ENCODE data around the gene ACVR1. TPM values are rescaled to one million over a fixed set of nuclear protein-coding genes. Genes with fewer than 3 reads are reported as not detected.

Gene ACVR1
- total RNA-seq, 1 experiment from 2014 or later, result 27.6 TPM

DNA sequence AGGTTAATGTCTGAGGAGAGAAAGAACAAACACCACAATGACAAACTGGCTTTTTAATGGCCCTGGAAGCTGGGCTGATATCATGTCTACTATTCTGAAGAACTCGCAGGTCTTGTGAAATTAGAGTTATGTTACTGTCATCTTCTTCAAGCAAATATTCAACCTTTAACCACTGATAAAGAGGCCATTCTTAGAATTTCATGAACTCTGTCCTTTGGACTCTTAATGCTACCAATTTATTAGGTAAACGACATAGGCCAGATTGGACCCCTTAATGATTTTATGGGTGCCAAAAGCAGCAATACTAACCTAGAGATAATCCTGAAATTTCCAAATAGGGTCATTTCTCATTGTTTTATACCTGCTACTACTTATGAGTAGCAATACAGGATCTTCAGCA, 138.5 kb downstream of the ACVR1 start:
- TF ChIP-seq, protein P1, sequence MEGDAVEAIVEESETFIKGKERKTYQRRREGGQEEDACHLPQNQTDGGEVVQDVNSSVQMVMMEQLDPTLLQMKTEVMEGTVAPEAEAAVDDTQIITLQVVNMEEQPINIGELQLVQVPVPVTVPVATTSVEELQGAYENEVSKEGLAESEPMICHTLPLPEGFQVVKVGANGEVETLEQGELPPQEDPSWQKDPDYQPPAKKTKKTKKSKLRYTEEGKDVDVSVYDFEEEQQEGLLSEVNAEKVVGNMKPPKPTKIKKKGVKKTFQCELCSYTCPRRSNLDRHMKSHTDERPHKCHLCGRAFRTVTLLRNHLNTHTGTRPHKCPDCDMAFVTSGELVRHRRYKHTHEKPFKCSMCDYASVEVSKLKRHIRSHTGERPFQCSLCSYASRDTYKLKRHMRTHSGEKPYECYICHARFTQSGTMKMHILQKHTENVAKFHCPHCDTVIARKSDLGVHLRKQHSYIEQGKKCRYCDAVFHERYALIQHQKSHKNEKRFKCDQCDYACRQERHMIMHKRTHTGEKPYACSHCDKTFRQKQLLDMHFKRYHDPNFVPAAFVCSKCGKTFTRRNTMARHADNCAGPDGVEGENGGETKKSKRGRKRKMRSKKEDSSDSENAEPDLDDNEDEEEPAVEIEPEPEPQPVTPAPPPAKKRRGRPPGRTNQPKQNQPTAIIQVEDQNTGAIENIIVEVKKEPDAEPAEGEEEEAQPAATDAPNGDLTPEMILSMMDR (IDR thresholded peaks at IDR 0.05), result no peak
- TF ChIP-seq, protein P2, sequence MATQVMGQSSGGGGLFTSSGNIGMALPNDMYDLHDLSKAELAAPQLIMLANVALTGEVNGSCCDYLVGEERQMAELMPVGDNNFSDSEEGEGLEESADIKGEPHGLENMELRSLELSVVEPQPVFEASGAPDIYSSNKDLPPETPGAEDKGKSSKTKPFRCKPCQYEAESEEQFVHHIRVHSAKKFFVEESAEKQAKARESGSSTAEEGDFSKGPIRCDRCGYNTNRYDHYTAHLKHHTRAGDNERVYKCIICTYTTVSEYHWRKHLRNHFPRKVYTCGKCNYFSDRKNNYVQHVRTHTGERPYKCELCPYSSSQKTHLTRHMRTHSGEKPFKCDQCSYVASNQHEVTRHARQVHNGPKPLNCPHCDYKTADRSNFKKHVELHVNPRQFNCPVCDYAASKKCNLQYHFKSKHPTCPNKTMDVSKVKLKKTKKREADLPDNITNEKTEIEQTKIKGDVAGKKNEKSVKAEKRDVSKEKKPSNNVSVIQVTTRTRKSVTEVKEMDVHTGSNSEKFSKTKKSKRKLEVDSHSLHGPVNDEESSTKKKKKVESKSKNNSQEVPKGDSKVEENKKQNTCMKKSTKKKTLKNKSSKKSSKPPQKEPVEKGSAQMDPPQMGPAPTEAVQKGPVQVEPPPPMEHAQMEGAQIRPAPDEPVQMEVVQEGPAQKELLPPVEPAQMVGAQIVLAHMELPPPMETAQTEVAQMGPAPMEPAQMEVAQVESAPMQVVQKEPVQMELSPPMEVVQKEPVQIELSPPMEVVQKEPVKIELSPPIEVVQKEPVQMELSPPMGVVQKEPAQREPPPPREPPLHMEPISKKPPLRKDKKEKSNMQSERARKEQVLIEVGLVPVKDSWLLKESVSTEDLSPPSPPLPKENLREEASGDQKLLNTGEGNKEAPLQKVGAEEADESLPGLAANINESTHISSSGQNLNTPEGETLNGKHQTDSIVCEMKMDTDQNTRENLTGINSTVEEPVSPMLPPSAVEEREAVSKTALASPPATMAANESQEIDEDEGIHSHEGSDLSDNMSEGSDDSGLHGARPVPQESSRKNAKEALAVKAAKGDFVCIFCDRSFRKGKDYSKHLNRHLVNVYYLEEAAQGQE (IDR thresholded peaks at IDR 0.05; ENCODE audit: insufficient read depth in 1 of 2, low read depth in 2 of 2, low read length in 1 of 2), result no peak
- TF ChIP-seq POLR2AphosphoS5 (IDR thresholded peaks at IDR 0.05; ENCODE audit: low read depth, low read length), result no peak
- Histone ChIP-seq H3K27me3 (ENCODE audit: control insufficient read depth, insufficient read depth, low read length) (no peaks in the 10 kb centered on the region), H3K9me3 (ENCODE audit: control insufficient read depth, insufficient read depth, low read depth, low read length) (no peaks in the 10 kb centered on the region), H3K36me3 (ENCODE audit: control insufficient read depth, insufficient read depth, low read length) (peaks cover 11% of the 10 kb centered on the region), H3K4me3 (ENCODE audit: low read depth in 2 of 2, low read length in 2 of 2) (no peak overlapping the region), H3K27ac (ENCODE audit: low read length) (no peak overlapping the region), H3K4me1 (ENCODE audit: control insufficient read depth, insufficient read depth, low read length) (no peaks in the 10 kb centered on the region)
- DNase-seq (ENCODE audit: low read depth, low spot score), result no peak
- ChIA-PET POLR2A (no interaction called here), CTCF (no interaction called here)
- no TSS peak for BruUV-seq (replicated peaks)
- intact Hi-C loops (cut with micrococcal nuclease; ENCODE audit: unreplicated experiment), result no loop called here
- ATAC-seq, result no peak
- in situ Hi-C loops (cut with HindIII; ENCODE audit: low pct_unique_long_range_greater_than_20kb, low sequenced_read_pairs), result no loop called here

DNA sequence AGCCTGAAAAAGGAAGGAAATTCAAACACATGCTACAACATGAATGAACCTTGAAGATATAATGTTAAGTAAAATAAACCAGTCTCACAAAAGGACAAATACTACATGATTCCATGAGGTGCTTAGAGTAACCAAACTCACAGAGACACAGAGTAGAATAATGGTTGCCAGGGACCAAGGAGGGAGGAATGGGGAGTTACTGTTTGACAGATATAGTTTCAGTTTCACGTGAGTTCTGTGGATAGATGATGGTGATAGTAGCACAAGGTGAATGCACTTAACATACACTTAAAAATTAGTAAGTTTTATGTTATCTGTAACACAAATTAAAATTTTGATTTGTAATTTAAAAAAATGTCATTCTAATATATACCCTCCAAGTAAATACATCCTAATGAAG, 140.6 kb downstream of the ACVR1 start:
- intact Hi-C loops (cut with micrococcal nuclease; ENCODE audit: unreplicated experiment) (no loop called here), in situ Hi-C loops (cut with HindIII; ENCODE audit: low pct_unique_long_range_greater_than_20kb, low sequenced_read_pairs) (no loop called here)
- Histone ChIP-seq H3K27me3 (ENCODE audit: control insufficient read depth, insufficient read depth, low read length) (no peaks in the 10 kb centered on the region), H3K4me1 (ENCODE audit: control insufficient read depth, insufficient read depth, low read length) (no peaks in the 10 kb centered on the region), H3K36me3 (ENCODE audit: control insufficient read depth, insufficient read depth, low read length) (peaks cover 11% of the 10 kb centered on the region), H3K9me3 (ENCODE audit: control insufficient read depth, insufficient read depth, low read depth, low read length) (no peaks in the 10 kb centered on the region), H3K4me3 (ENCODE audit: low read depth in 2 of 2, low read length in 2 of 2) (no peak overlapping the region), H3K27ac (ENCODE audit: low read length) (no peak overlapping the region)
- TF ChIP-seq, protein P1 (IDR thresholded peaks at IDR 0.05), result no peak
- TF ChIP-seq POLR2AphosphoS5 (IDR thresholded peaks at IDR 0.05; ENCODE audit: low read depth, low read length) (no peak), TCF7L2 (IDR thresholded peaks at IDR 0.05; ENCODE audit: low read depth, low read length) (no peak), SIN3A (IDR thresholded peaks at IDR 0.05; ENCODE audit: borderline replicate concordance, insufficient read depth, low read depth, low read length) (no peak)
- TF ChIP-seq, protein P2 (IDR thresholded peaks at IDR 0.05; ENCODE audit: insufficient read depth in 1 of 2, low read depth in 2 of 2, low read length in 1 of 2), result no peak
- DNase-seq (ENCODE audit: low read depth, low spot score) (no peak), ATAC-seq (no peak)
- ChIA-PET POLR2A (no interaction called here), CTCF (no interaction called here)
- BruUV-seq (replicated peaks), result no TSS peak

Measured in Panc1 (cell line).